GM21447 (cell line): ENCODE measurements around the gene STAT3.
"Not testable (repeated sequence)": the region's sequence is repeated elsewhere in the genome, so short reads cannot be mapped to it uniquely, and the experiment has no call there.

Experiments used
- ATAC-seq: cut with Tn5 transposase; IDR thresholded peaks from one replicate; pipeline ENCODE4 v1.9.1; 2021; ENCODE audit not compliant: unreplicated experiment

STAT3 gene

GRCh38 chr17:42388381-42389134, at the start of gene STAT3:
TSS of gene STAT3 (minus strand) at chr17:42388442. CDS start at chr17:42348516, 39,926 bp downstream.
- peak; percentile 87 for ATAC-seq

- no peak for ATAC-seq
Observed at GRCh38 chr17:42436391-42436790, 48.1 kb upstream of the STAT3 start.

GRCh38 chr17:42431758-42432161, 43.5 kb upstream of the STAT3 start:
- no peak for ATAC-seq

DNA sequence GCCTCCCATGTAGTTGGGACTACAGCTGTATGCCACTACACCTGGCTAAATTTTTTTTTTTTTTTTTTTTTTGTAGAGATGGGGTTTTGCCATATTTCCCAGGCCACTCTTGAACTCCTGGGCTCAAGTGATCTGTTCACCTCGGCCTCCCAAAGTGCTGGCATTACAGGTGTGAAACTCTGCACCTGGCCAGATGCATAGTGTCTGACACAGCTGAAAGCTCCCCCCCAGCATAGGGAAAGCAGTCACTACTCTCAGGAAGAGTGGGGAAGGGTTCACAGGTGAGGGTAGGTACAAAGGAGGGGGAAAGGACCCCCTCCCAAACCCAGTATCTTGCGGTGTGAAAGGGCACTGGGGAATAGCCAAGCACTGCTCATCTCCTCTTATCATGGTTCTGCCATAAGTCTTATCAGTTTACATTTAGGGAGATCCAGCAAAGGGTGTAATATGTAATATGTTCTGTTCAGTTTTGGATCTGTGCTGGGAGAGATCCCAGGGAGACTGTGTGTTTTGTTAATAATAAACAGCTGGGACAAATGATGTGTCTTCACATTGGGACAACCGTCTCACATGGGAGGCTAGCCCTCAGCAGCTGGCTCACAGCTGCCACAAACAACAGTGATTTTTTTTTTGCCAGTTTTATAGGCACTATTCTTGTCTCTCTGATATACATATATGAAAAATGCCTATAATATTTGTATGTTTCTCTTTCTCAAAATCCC, 41.6 kb upstream of the STAT3 start:
- ATAC-seq: no peak

GRCh38 chr17:42428141-42428944, 40.1 kb upstream of the STAT3 start:
- ATAC-seq: no peak

GRCh38 chr17:42424991-42425610, 36.9 kb upstream of the STAT3 start:
- ATAC-seq: no peak

GRCh38 chr17:42423766-42424165, 35.5 kb upstream of the STAT3 start:
- no peak for ATAC-seq

DNA sequence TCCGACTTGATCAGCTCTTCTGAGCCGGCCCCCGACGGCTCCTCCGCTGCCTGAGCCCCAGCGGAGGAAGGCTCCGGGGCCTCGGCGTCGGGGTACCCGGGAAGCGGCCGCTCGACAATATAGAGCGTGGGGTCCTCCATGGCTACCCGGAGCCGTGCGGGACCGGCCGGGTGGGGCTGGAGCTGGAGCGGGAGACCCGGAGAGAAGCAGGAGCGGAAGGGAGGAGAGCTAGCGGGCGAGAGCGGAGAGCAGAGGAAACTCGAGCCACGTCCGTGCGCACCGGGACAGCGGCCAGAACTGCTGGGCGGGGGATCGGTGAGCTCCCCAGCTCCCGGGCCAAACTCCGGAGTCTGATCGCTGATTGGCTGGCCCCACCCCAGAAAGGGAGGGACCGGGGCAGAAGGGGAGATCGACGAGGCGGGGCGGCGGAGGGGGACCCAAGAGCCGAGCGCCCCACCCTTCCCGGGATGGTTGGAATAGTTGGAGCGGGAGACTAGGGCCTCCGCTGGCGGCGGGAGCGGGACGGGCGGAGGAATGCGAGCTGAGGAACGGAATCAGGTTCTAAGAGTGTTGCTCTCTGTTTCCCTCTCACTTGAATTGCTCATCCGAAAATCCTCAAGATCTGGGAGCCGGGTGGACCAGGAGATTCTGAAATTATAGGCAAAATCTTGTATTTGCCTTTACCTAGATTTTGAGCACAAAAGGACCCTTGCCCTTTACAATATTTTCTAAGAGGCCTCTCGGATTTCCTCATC, 34.9 kb upstream of the STAT3 start, which contains the start of gene CAVIN1:
Gene CAVIN1, minus strand, starts transcription at position 299 of the 755 bp plus-strand sequence. Its CDS starts 159 bp downstream, at position 140.
- ATAC-seq: no peak

- ATAC-seq: no peak
Observed at GRCh38 chr17:42422412-42422957, 34.2 kb upstream of the STAT3 start.

DNA sequence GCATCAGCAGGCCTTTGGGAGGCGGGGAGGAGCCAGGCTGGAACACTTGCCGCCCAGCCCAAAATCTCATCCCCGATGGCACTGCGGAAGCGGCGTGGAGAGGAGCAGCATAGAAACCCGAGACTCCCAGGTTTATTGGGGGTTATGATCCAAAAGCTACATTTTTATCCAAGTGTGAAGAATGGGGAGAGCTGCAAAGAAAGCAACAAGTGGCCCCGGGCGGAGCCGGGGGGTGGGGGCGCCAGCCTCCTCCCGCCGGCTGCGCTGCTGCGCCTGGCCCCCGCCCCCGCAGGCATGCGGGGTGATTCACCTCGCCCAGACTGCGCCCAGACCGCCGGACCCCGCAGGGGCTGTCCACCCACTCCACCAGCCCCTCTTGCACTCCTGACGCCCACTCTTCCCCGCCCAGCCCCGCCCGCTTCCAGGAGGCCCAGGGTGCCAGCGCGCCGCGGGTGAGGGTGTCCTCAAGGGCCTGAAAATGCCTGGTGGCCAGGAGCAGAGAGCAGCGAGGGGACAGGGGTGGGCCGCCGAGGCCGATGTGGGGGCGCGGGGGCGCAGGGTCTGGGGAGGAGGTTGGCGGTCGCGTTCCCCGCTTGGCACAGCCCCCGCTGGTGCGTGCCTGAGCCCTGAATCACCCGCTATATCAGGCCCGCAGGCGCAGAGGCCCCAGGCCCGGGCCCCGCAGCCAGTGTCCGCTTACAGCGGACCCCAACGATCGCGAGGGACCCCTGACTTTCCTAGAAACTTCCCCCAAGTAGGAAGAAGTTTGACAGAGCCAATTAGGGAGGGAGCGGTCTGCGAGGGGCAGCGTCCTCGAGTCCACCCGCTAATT, 33.5 kb upstream of the STAT3 start:
- ATAC-seq: no peak

- ATAC-seq: no peak
Observed at GRCh38 chr17:42421136-42421506, 32.9 kb upstream of the STAT3 start.

DNA sequence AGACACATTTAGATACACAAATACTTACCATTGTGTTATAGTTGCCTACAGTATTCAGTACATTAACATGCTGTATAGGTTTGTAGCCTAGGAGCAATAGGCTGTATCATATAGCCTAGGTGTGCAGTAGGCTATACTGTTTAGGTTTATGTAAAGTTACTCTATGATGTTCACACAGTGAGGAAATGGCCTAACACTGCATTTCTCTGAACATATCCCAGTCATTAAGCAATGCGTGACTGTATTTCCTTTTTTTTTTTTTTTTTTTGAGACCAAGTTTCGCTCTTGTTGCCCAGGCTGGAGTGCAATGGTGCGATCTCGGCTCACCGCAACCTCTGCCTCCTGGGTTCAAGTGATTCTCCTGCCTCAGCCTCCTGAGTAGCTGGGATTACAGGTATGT, 29.7 kb upstream of the STAT3 start:
- ATAC-seq: not testable (repeated sequence)

DNA sequence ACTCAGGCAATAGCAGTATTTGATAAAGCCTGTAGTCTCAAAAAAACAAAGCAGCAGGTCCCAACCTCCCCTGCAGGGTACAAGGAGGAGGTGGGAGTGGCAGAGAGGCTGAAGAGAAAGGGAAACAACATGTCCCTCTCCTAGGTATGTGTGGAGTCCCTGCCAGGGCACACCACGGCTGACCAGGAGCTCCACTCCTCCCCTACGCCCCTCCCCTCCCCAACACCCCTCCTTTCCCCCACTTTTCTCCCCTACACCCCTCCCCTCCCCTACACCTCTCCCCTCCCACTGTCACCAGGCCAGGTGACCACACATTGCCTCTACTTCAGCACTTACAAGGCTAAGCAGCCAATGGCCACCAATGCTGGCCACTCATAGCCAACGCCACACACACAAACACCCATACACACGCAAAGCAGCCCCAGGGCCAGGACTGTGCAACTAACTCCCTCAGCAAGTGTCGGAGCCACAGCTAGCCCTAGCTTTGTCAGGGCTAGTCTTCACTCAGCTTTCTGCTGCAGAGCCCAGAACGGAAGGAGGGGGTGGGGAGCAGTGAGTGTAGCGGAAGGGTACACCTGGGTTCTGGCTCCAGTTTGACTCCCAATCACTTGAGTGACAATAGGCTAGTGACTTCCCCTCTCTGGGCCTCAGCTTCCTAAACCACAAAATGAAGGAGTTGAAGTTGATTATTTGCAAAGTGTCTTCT, 26.6 kb upstream of the STAT3 start:
- no peak for ATAC-seq

DNA sequence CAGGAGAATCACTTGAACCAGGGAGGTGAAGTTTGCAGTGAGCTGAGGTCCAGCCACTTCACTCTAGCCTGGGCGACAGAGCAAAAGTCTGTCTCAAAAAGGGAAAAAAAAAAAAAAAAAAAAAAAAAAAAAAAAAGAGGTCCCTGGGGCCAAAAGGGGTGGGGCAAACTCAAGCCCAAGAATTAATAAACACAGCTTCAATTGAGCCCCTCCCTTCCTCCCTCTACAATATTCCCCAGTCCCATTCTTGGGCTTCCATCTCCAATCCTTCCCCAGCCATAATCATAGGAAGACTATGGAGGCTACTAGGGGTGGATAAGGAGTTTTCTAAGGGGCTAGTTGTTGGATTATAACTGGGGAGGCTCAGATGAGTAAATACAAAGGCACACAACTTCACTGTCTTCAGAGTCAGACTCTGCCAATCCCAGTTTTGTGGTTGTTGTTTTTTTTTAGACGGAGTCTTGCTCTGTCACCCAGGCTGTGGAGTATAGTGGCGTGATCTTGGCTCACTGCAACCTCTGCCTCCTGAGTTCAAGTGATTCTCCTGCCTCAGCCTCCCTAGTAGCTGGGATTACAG, 25.3 kb upstream of the STAT3 start:
- ATAC-seq: no peak

- no peak for ATAC-seq
Observed at GRCh38 chr17:42411905-42412679, 23.9 kb upstream of the STAT3 start.

- ATAC-seq: no peak
Observed at GRCh38 chr17:42411361-42411760, 23.1 kb upstream of the STAT3 start.

- no peak for ATAC-seq
Observed at GRCh38 chr17:42410319-42410685, 22.1 kb upstream of the STAT3 start.
